NCI-H1436 treated with DMSO at 0.1 percent for 48 hours (cell line): ENCODE measurements around the gene MSH3.
A peak's percentile ranks its signal among the peaks of the same experiment; 100 is the strongest.
"Not testable (repeated sequence)": the region's sequence is repeated elsewhere in the genome, so short reads cannot be mapped to it uniquely, and the experiment has no call there.

Source experiments
- DNase-seq: peaks from one replicate; lab custom pipeline; 2025; lab: John Stamatoyannopoulos, UW

MSH3 gene

DNA sequence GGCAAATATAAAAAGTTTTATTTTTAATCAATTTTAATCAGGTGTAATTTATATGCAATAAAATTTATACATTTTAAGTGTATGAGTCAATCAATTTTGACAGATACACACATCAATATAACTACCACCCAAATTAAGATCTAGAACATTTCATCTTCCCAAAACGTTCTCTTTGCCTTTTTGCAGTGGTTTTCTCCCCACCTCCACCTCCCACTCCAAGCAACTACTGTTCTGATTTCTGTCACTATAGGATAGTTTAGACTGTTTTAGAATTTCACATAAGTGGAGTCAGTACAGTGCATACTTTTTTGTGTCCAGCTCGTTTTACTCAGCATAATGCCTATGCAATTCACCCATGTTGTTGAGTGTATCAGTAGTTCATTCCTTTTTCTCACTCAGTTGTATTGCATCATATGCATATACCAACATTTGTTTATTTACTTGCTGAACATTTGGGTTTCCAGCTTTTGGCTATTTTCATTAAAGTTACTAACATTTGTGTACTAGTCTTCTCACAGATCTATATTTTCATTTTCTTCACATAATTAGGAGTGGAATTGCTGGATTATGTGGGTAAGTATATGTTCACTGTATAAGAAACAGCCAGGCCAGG is 52.5 kb downstream of the MSH3 start:
- DNase-seq = no peak

- DNase-seq = no peak
Measured at GRCh38 chr5:80707645-80708044, 53.2 kb downstream of the MSH3 start.

- DNase-seq = no peak
Measured at GRCh38 chr5:80711216-80711615, 56.8 kb downstream of the MSH3 start.

DNA sequence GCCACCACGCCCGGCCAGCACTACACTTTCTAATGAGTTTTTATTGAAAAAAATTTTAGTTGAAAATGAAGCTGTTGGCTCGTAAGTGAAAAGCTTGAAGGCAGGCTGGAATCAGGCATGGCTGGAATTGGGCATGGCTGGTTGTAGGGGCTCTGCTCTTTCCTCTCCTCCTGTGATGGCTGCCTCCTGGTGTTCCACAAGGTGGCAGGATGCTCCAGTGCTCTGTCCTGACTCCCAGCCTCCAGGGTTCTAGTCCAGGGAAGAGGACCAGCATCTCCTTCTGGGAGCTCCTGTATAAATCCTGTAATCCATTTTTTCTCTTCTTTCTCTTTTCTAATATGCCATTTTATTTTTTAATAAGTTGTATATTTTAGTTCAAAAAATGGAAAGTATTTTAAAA is 57.5 kb downstream of the MSH3 start:
- no peak for DNase-seq

- DNase-seq = no peak
Measured at GRCh38 chr5:80712919-80713318, 58.5 kb downstream of the MSH3 start.

DNA sequence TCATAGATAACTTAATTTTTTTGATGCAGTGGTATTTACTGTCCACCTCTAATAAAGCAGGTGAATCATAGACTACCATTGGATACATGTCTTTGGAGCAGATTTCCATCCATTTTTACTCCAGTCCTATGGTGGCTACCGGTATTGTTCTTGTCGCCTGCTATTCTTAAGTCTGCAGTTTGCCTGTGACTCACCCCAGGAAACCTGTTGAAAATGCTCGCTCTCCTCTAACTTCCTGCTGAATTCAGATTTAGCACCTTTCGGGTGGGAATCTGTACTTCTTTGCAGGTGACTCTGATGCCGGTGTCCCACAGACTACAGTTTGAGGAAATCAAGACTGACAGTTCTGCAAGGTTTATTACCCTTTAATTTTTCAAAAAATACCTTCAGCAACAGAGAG is 59.2 kb downstream of the MSH3 start:
- DNase-seq = no peak

DNA sequence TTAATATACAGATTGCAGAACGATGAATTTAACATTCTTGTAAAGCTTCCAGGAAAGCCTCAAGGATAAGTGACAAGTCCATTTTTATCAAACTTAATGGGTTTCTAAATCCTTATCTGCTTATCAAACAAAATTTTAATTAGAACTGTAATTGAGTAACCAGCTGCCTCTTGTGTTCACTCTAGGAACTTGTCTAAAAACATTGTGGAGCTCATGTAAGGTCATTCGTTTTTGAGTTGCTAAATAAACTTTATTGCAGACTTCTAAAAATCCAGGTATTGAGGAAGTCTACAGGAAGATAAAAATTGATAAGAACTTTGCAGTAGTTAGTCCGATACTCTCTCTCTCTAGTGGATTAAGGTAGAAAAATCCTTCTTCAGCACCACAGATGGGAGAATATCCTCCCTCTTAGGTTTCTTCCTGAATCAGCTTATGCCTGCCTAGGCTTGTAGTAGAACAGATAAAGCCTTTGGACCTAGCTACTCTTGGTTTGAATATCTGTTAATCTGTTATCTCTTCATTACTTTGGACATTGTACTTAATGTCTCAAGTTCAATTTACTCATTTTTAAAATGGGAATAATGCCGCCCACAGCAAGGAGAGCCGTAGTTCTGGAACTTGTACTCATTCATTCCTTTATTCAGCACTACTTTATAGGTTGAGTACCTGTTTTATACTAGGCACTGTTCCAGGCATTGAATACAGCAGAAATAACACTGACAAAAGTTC is 60.3 kb downstream of the MSH3 start:
- no peak for DNase-seq

- DNase-seq = no peak
Measured at GRCh38 chr5:80715887-80716286, 61.4 kb downstream of the MSH3 start.

- no peak for DNase-seq
Measured at GRCh38 chr5:80720181-80720580, 65.7 kb downstream of the MSH3 start.

- DNase-seq = no peak
Measured at GRCh38 chr5:80722916-80723315, 68.5 kb downstream of the MSH3 start.

GRCh38 chr5:80725446-80725845 is 71.0 kb downstream of the MSH3 start:
- no peak for DNase-seq

GRCh38 chr5:80736730-80737129 is 82.3 kb downstream of the MSH3 start:
- DNase-seq = no peak

- no peak for DNase-seq
Measured at GRCh38 chr5:80738466-80738865, 84.0 kb downstream of the MSH3 start.

DNA sequence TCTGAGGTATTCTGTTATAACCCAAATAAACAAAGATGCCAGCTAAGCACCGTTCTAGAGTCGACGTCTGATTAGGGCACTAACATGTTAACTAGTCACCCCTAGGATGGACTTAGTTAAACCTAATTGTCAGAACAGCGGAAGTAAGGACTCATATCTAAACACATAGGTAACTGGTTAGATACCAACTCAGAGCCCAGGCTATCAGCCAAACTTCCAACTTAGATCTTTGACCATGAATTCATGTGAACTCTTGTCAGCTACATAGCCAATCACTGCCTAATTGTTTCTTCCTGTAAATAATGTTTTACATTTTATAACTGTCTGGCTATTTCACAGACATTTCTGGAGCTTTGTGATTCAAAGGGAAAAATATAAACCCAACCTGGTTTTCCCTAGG is 84.6 kb downstream of the MSH3 start:
- DNase-seq = no peak

DNA sequence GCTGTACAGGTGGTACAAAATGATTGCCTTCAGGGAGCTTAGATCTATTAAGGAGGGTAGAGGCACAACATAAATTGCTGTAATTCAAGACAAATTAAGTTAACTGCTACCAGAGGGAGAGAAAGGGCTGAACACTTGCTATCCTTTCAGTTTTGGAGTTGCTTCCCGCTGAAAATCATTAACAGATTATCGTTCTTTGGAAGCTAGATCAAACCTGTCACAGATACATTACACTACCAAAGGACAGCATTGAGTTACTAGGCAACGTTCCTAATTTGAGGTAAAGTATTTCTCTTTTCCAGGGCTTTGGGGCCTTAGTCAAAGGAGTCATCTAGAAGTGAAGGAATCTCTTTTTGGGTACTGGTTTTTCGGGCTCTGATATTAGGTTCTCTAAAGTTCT is 85.0 kb downstream of the MSH3 start:
- DNase-seq = no peak

DNA sequence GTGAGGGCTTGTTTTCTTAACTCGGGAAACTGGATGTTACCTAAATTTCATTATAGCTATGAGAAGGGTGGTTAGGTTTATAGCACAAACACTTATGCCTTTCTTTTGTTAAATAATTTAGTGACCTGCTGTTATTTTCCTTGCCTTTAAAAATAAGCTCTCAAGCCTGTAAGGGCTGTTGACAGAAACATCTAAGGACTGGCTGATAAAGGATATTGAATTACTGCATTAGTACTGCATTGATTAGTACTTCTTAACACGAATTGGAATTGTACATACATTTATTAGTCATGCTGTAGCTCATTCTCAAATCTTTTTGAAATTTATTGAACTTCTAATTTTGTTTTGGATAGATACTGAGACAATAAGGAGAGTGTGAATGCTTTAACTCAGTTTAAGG is 85.4 kb downstream of the MSH3 start:
- no peak for DNase-seq

- DNase-seq = not testable (repeated sequence)
Measured at GRCh38 chr5:80740488-80740887, 86.0 kb downstream of the MSH3 start.

- DNase-seq = no peak
Measured at GRCh38 chr5:80740999-80741398, 86.5 kb downstream of the MSH3 start.

- no peak for DNase-seq
Measured at GRCh38 chr5:80744149-80744548, 89.7 kb downstream of the MSH3 start.

GRCh38 chr5:80745490-80745889 is 91.0 kb downstream of the MSH3 start:
- DNase-seq = no peak

- DNase-seq = no peak
Measured at GRCh38 chr5:80747922-80748321, 93.5 kb downstream of the MSH3 start.

DNA sequence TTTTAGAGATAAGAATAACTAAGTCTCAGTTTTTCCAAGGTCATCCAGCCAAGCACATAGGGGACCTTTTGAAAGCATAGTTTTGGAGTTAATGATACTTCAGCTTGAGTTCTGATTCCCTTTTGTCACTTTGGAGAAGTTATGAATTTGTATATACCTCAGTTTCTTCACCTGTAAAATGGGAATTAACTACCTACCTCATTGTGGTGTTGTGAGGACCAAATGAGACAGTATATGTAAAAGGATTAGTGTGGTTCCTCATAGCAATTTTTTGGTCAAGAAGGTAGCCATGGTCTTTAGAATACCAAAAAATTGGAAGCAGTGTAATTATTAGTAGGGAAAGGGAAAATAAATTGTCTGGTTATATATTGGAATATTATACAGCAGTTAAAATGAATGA is 98.0 kb downstream of the MSH3 start:
- DNase-seq = no peak

DNA sequence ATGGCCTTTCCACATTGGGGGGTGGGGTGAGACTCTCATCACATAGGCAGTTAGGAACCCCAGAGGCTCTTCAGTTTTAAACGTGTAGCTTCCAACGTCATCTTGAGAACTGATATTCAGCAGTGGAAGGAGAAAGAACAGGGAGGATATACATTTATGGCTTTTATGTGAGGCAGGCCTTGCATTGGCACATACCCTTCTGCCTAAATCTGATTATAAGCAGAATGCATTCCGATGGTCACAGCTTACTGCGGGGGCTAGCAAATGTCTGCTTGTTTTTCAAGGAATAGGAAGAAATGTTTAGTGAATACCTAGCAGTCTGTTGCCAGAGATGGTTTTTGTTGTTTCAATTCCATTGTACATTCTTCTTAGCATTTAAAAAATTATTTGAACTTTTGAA is 99.3 kb downstream of the MSH3 start:
- no peak for DNase-seq

DNA sequence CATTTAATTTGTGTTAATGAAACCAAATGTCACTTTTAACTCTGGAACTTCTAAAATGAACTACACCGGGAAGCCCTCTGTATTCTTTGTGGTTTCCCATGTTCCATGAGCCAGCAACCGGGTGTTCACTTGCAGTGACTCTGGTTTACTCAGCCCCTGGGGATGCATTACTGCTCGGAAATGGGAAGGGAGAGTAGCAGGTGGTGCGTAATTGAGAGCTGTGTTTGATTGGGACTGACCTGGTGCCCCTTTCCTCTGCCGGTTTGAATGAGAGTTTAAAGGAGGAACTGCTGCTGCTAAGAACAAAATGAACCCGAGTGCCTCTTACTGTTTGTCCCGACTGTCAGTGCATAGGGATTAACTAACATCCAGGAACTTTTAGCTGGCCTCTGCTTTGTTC is 100.4 kb downstream of the MSH3 start:
- peak; percentile 22 for DNase-seq
